Endothelial cell of umbilical vein (primary cell): ENCODE measurements around the gene TRAPPC6A. TPM values are rescaled to one million over a fixed set of nuclear protein-coding genes. Genes with fewer than 3 reads are reported as not detected.

Source experiments
- BruUV-seq: library from RNA; stranded (reverse); fragments of 400-500 nt; replicated peaks from 2 replicates; lab custom pipeline; 2021; lab: Mats Ljungman, UMichigan
- CTCF ChIA-PET: fragments of 300-600, 350-600 bp; sonication (Branson Sonifier 250); formaldehyde crosslinking; loops from one replicate; lab custom pipeline; 2021; ENCODE audit warnings: antibody characterized with exemption, inconsistent platforms; lab: Charles Lee
- POLR2A ChIA-PET: fragments of 300-600, 350-600 bp; sonication (Branson Sonifier 250); formaldehyde crosslinking; loops from one replicate; lab custom pipeline; 2021; ENCODE audit warnings: antibody characterized with exemption, inconsistent platforms; lab: Charles Lee
- DNase-seq: peaks from one replicate; pipeline ENCODE4 v3.0.0-alpha.2; 2011; ENCODE audit warnings: low read depth, low spot score
- FAIRE-seq: peaks from 2 replicates; lab custom pipeline; 2011; peaks lifted over from hg19 to GRCh38; lab: Jason Lieb, UNC
- H2AFZ ChIP-seq: 2 replicates; pipeline ENCODE4 v1.6.0; 2012; ENCODE audit warnings: low read depth, low read length, control low read depth, inconsistent platforms
- H3K27ac ChIP-seq: 2 replicates; pipeline ENCODE4 v1.5.1; 2011; ENCODE audit warnings: low read depth, mild to moderate bottlenecking, control low read depth, low read length, moderate library complexity; ENCODE audit not compliant: insufficient read depth
- H3K27me3 ChIP-seq, 2 experiments: 2 replicates each; pipeline versions ENCODE4 v1.6.0 to v1.6.1; 2011; ENCODE audit warnings: low read length in 2 of 2, mixed read lengths in 1 of 2; ENCODE audit not compliant: control insufficient read depth in 2 of 2, insufficient read depth in 2 of 2
- H3K36me3 ChIP-seq, 2 experiments: 2 replicates in 1 of 2; 3 replicates in 1 of 2; pipeline ENCODE4 v1.5.1; 2011; ENCODE audit warnings: low read length in 2 of 2, mild to moderate bottlenecking in 1 of 2, moderate library complexity in 1 of 2; ENCODE audit not compliant: control insufficient read depth in 2 of 2, insufficient read depth in 2 of 2; ENCODE audit errors: extremely low read depth in 1 of 2
- H3K4me1 ChIP-seq: 3 replicates; pipeline ENCODE4 v1.5.1; 2011; ENCODE audit warnings: mild to moderate bottlenecking, low read length; ENCODE audit not compliant: control insufficient read depth, insufficient read depth; ENCODE audit errors: extremely low read depth
- H3K4me2 ChIP-seq: 2 replicates; pipeline ENCODE4 v1.6.1; 2011; ENCODE audit warnings: low read length, control low read depth, mixed read lengths; ENCODE audit not compliant: insufficient read depth
- H3K4me3 ChIP-seq, 3 experiments: fragments of 200-600 bp in 1 of 3; sonication (generic), shearing (Covaris generic) in 1 of 3; replicated peaks in 1 of 3; 2 replicates each; pipeline ENCODE4 v1.5.1; 2011 to 2016; ENCODE audit warnings: control low read depth in 3 of 3, low read length in 3 of 3, mild to moderate bottlenecking in 2 of 3, inconsistent platforms in 1 of 3, low read depth in 1 of 3, moderate library complexity in 1 of 3; ENCODE audit not compliant: insufficient read depth in 1 of 3
- H3K79me2 ChIP-seq: 2 replicates; pipeline ENCODE4 v1.6.0; 2012; ENCODE audit warnings: low read length, inconsistent platforms; ENCODE audit not compliant: control insufficient read depth, insufficient read depth
- H3K9ac ChIP-seq: replicated peaks from 2 replicates; pipeline ENCODE3; 2011; ENCODE audit warnings: low read length, control low read depth; ENCODE audit not compliant: insufficient read depth; ENCODE audit errors: extremely low read depth
- H3K9me1 ChIP-seq: replicated peaks from 3 replicates; pipeline ENCODE4 v1.6.0; 2011; ENCODE audit warnings: mild to moderate bottlenecking, low read length; ENCODE audit not compliant: control insufficient read depth, insufficient read depth; ENCODE audit errors: extremely low read depth
- H3K9me3 ChIP-seq: replicated peaks from 2 replicates; pipeline ENCODE4 v1.5.1; 2012; ENCODE audit warnings: low read length, inconsistent platforms; ENCODE audit not compliant: control insufficient read depth, insufficient read depth
- H4K20me1 ChIP-seq: replicated peaks from 2 replicates; pipeline ENCODE3; 2011; ENCODE audit warnings: mild to moderate bottlenecking, low read length; ENCODE audit not compliant: control insufficient read depth, insufficient read depth; ENCODE audit errors: extremely low read depth
- CTCF ChIP-seq, 2 donors: IDR thresholded peaks; 1 replicate in 1 of 2; 2 replicates in 1 of 2; pipeline ENCODE4 v1.5.1; 2011; ENCODE audit warnings: low read length in 2 of 2, mild to moderate bottlenecking in 2 of 2, moderate library complexity in 2 of 2, control low read depth in 1 of 2, inconsistent platforms in 1 of 2, low read depth in 1 of 2; ENCODE audit not compliant: insufficient read depth in 1 of 2; ENCODE audit errors: extremely low read depth in 1 of 2
- EZH2 ChIP-seq: IDR thresholded peaks from 2 replicates; pipeline ENCODE4 v1.6.1; 2012; ENCODE audit warnings: borderline replicate concordance, low read depth, mild to moderate bottlenecking, moderate library complexity, low read length, inconsistent platforms; ENCODE audit not compliant: severe bottlenecking
- FOS ChIP-seq: IDR thresholded peaks from 2 replicates; pipeline ENCODE4 v1.6.1; 2011; ENCODE audit warnings: mild to moderate bottlenecking, low read length, moderate library complexity, borderline replicate concordance; ENCODE audit not compliant: insufficient read depth
- GATA2 ChIP-seq: IDR thresholded peaks from 2 replicates; pipeline ENCODE4 v1.7.0; 2011; ENCODE audit warnings: low read depth, mild to moderate bottlenecking, moderate library complexity, mixed read lengths, low read length; ENCODE audit not compliant: insufficient read length, insufficient read depth
- JUN ChIP-seq: IDR thresholded peaks from 2 replicates; pipeline ENCODE4 v1.6.1; 2011; ENCODE audit warnings: borderline replicate concordance, low read depth; ENCODE audit not compliant: insufficient read length, insufficient read depth
- MYC ChIP-seq: IDR thresholded peaks from one replicate; pipeline ENCODE4 v1.6.1; 2011; ENCODE audit warnings: mild to moderate bottlenecking, low read depth, low read length
- POLR2A ChIP-seq: IDR thresholded peaks from 2 replicates; pipeline ENCODE4 v1.6.1; 2012; ENCODE audit warnings: low read depth, mild to moderate bottlenecking, control low read depth, low read length
- dilution Hi-C: fragments of 300-500 bp; cut with MboI; formaldehyde crosslinking; loops from one replicate; pipeline ENCODE4 v1.15.0; 2019; ENCODE audit warnings: low sequenced_read_pairs; ENCODE audit not compliant: extremely low pct_ligation_motif_present
- intact Hi-C: fragments of 100-400 bp; cut with micrococcal nuclease; formaldehyde crosslinking; loops from one replicate; pipeline ENCODE4 v1.10.0; 2022
- polyA plus RNA-seq, 4 experiments: library from polyadenylated mRNA; depleted of rRNA in 3 of 4; stranded (reverse) in 3 of 4; unstranded in 1 of 4; fragments of >200 nt; gene quantifications; 2 replicates each; pipeline versions ENCODE4 v1.2.1 to v1.2.3, GENCODE V29; 2011 to 2012; ENCODE audit warnings: missing spikeins in 1 of 4
- total RNA-seq: library from RNA; stranded (reverse); gene quantifications from 2 replicates; pipeline ENCODE4 v1.2.3, GENCODE V29; 2021

TRAPPC6A gene
- total and polyA plus RNA-seq, 2 donors (not counting 3 experiments of a cell fraction or from before 2014, with no cell fraction given): 18.1 to 45.4 TPM

DNA sequence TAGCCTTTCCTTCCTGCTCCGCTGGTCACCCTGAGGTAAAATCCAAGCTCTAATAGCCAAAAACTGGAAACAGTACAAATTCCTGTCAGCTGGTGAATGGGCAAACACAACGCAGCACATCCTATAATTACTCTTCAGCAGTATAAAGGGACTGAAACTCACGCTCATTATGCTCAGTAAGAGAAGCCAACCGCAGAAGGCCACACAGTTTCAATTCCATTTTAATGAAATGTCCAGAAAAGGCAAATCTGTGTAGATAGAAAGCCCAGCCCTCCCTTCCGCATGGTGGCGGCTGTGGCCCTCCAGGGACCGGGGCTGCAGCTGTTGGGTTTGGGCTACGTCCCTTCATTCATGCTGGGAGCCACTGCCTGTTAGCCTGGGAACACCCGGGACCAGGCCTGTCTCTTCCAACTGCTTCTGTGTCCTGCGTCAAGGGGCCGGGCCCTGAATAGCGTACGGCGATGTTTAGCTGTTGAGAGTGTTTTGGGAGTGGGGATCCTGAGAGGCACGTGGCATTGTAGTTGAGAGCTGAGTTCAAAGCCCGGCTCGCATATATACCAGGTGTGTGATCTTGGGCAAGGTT lies 40.8 kb downstream of the TRAPPC6A start:
- no peaks in the 10 kb centered on the region for H4K20me1 ChIP-seq
- no peak for TF ChIP-seq CTCF (IDR thresholded peaks at IDR 0.05; ENCODE audit: extremely low read depth in 1 of 2, insufficient read depth in 1 of 2, low read depth in 1 of 2, low read length in 2 of 2)
- TF ChIP-seq JUN: no peak
- no peak for TF ChIP-seq POLR2A
- no peak for TF ChIP-seq GATA2
- TF ChIP-seq EZH2: no peak
- no peak for TF ChIP-seq FOS
- TF ChIP-seq MYC: no peak
- BruUV-seq: no TSS peak
- ChIA-PET CTCF (interaction anchor here (2.1 to 3.4 kb wide), 2 partner anchors 11 to 15 kb away, joined by 5 to 16 read pairs; no protein-coding TSS in a partner anchor), POLR2A (no interaction called here)
- no peaks in the 10 kb centered on the region for H3K9me3 ChIP-seq
- H3K27ac ChIP-seq: no peak overlapping the region
- H3K4me3 ChIP-seq: no peak overlapping the region
- H3K79me2 ChIP-seq: peaks cover 2% of the 10 kb centered on the region
- dilution Hi-C loops (no loop called here), intact Hi-C loops (no loop called here)
- H3K4me1 ChIP-seq: no peaks in the 10 kb centered on the region
- DNase-seq (no peak), FAIRE-seq (no peak)
- no peak overlapping the region for H2AFZ ChIP-seq
- H3K9me1 ChIP-seq: no peaks in the 10 kb centered on the region
- peaks cover 2 to 6% of the 10 kb centered on the region in 2 experiments for H3K36me3 ChIP-seq
- H3K4me2 ChIP-seq: no peak overlapping the region
- no peaks in the 10 kb centered on the region for H3K27me3 ChIP-seq
- no peak overlapping the region for H3K9ac ChIP-seq
